C4-2B (cell line): ENCODE data around the gene CTPS1.

Experiments used
- H3K27ac ChIP-seq: fragments of 450-650 bp; 2 replicates; pipeline ENCODE4 v1.5.1; 2017
- CTCF ChIP-seq: fragments of 450-650 bp; conservative IDR thresholded peaks from 2 replicates; pipeline ENCODE4 v1.5.1; 2017; ENCODE audit warnings: mild to moderate bottlenecking
- ZFX ChIP-seq: fragments of 450-650 bp; IDR thresholded peaks from 2 replicates; pipeline ENCODE4 v1.6.1; 2017

CTPS1 gene

GRCh38 chr1:41038110-41038509, 58.6 kb downstream of the CTPS1 start:
- H3K27ac ChIP-seq = no peak overlapping the region
- TF ChIP-seq CTCF (no peak; the same call in 1 of the 2 replicates), ZFX (no peak)

GRCh38 chr1:41041614-41042270, 62.2 kb downstream of the CTPS1 start:
- H3K27ac ChIP-seq = no peak overlapping the region
- no peak for TF ChIP-seq CTCF
- no peak for TF ChIP-seq ZFX

- no peak for TF ChIP-seq ZFX
- no peak for TF ChIP-seq CTCF
- peak overlapping the region; percentile 94; the same call in 1 of the 2 replicates for H3K27ac ChIP-seq
These were observed 64.7 kb downstream of the CTPS1 start for GRCh38 chr1:41044187-41044586.

- no peak for TF ChIP-seq ZFX
- TF ChIP-seq CTCF = no peak
- peak overlapping the region; percentile 94 for H3K27ac ChIP-seq
These were observed 66.2 kb downstream of the CTPS1 start for GRCh38 chr1:41045740-41046139.

GRCh38 chr1:41046347-41046775, 66.9 kb downstream of the CTPS1 start:
- peak overlapping the region; percentile 94 for H3K27ac ChIP-seq
- no peak for TF ChIP-seq CTCF
- no peak for TF ChIP-seq ZFX

- TF ChIP-seq CTCF (no peak), ZFX (no peak)
- no peak overlapping the region for H3K27ac ChIP-seq
These were observed 69.0 kb downstream of the CTPS1 start for GRCh38 chr1:41048540-41048939.

- TF ChIP-seq CTCF (no peak), ZFX (no peak)
- H3K27ac ChIP-seq = no peak overlapping the region
These were observed 71.5 kb downstream of the CTPS1 start for GRCh38 chr1:41051022-41051421.
